WTC11 (cell line): ENCODE data around the gene EEF1E1. TPM values are rescaled to one million over a fixed set of nuclear protein-coding genes. Genes with fewer than 3 reads are reported as not detected.

ENCODE experiments used
- ATAC-seq: fragments of 200-7000 bp; cut with Tn5 transposase; 2 replicates; pipeline ENCODE4 v1.10.0; 2021; ENCODE audit warnings: mild to moderate bottlenecking, moderate library complexity
- CTCF ChIA-PET: fragments of 300-600 bp; sonication (Branson Sonifier 250); formaldehyde crosslinking; loops from one replicate; lab custom pipeline; 2021; ENCODE audit warnings: antibody characterized with exemption; lab: Charles Lee
- POLR2A ChIA-PET: fragments of 350-600 bp; sonication (Branson Sonifier 250); formaldehyde crosslinking; loops from one replicate; lab custom pipeline; 2021; ENCODE audit warnings: antibody characterized with exemption; lab: Charles Lee
- DNase-seq: peaks from one replicate; pipeline ENCODE4 v3.0.0; 2021; ENCODE audit warnings: low spot score
- H3K27ac Mint-ChIP-seq: 2 replicates; pipeline ENCODE4 v1.8.0; 2021; ENCODE audit warnings: mixed read lengths
- H3K27me3 Mint-ChIP-seq: 2 replicates; pipeline ENCODE4 v1.8.0; 2021; ENCODE audit warnings: low read depth, mild to moderate bottlenecking, moderate library complexity, mixed read lengths
- H3K36me3 Mint-ChIP-seq: 2 replicates; pipeline ENCODE4 v1.8.0; 2021; ENCODE audit warnings: mixed read lengths
- H3K4me1 Mint-ChIP-seq: 2 replicates; pipeline ENCODE4 v1.8.0; 2022; ENCODE audit warnings: mixed read lengths
- H3K4me3 Mint-ChIP-seq: 2 replicates; pipeline ENCODE4 v1.8.0; 2021; ENCODE audit warnings: mild to moderate bottlenecking, moderate library complexity, mixed read lengths
- H3K9me3 Mint-ChIP-seq: 2 replicates; pipeline ENCODE4 v1.8.0; 2021; ENCODE audit warnings: mixed read lengths
- AR ChIP-seq: fragments of 250-450 bp; sonication (Bioruptor Pico); IDR thresholded peaks from 2 replicates; pipeline ENCODE4 v1.9.0; 2021; ENCODE audit warnings: mild to moderate bottlenecking
- ARID4B ChIP-seq: sonication (generic); formaldehyde crosslinking; IDR thresholded peaks from 2 replicates; pipeline ENCODE4 v1.8.0; 2023; ENCODE audit warnings: missing genetic modification reagents, mild to moderate bottlenecking, borderline replicate concordance
- E2F4 ChIP-seq: sonication (generic); formaldehyde crosslinking; IDR thresholded peaks from 2 replicates; pipeline ENCODE4 v1.8.1; 2022; ENCODE audit warnings: low read depth, mild to moderate bottlenecking, moderate library complexity, missing genetic modification reagents, borderline replicate concordance
- GABPB1 ChIP-seq: sonication (generic); formaldehyde crosslinking; IDR thresholded peaks from 2 replicates; pipeline ENCODE4 v1.8.1; 2023; ENCODE audit warnings: mild to moderate bottlenecking, missing genetic modification reagents
- IRF2 ChIP-seq: sonication (generic); formaldehyde crosslinking; IDR thresholded peaks from 2 replicates; pipeline ENCODE4 v1.8.0; 2022; ENCODE audit warnings: low read depth, missing genetic modification reagents, borderline replicate concordance
- JAZF1 ChIP-seq: fragments of 250-450 bp; sonication (Bioruptor Pico); IDR thresholded peaks from 2 replicates; pipeline ENCODE4 v1.9.0; 2021; ENCODE audit warnings: moderate library complexity, mild to moderate bottlenecking, inconsistent platforms
- KAT7 ChIP-seq: sonication (generic); formaldehyde crosslinking; IDR thresholded peaks from 2 replicates; pipeline ENCODE4 v1.8.1; 2023; ENCODE audit warnings: missing genetic modification reagents, mild to moderate bottlenecking, borderline replicate concordance
- NFE2L1 ChIP-seq: sonication (generic); formaldehyde crosslinking; IDR thresholded peaks from 2 replicates; pipeline ENCODE4 v1.8.1; 2023; ENCODE audit warnings: missing genetic modification reagents
- NR3C1 ChIP-seq: sonication (generic); formaldehyde crosslinking; conservative IDR thresholded peaks from 2 replicates; pipeline ENCODE4 v1.8.1; 2023; ENCODE audit warnings: low read depth, mild to moderate bottlenecking, missing genetic modification reagents
- RELA ChIP-seq: sonication (generic); formaldehyde crosslinking; IDR thresholded peaks from 2 replicates; pipeline ENCODE4 v1.8.1; 2022; ENCODE audit warnings: missing genetic modification reagents, mild to moderate bottlenecking, borderline replicate concordance
- ZBTB21 ChIP-seq: sonication (generic); formaldehyde crosslinking; IDR thresholded peaks from 2 replicates; pipeline ENCODE4 v1.8.1; 2023; ENCODE audit warnings: mild to moderate bottlenecking, missing genetic modification reagents, borderline replicate concordance
- ZNF232 ChIP-seq: sonication (generic); formaldehyde crosslinking; IDR thresholded peaks from 2 replicates; pipeline ENCODE4 v1.8.0; 2022; ENCODE audit warnings: mild to moderate bottlenecking, missing genetic modification reagents
- ZNF423 ChIP-seq: fragments of 250-450 bp; sonication (Bioruptor Pico); IDR thresholded peaks from 2 replicates; pipeline ENCODE4 v2.1.2; 2022; ENCODE audit warnings: mild to moderate bottlenecking, moderate library complexity
- ZNF532 ChIP-seq: fragments of 250-450 bp; sonication (Bioruptor Pico); IDR thresholded peaks from 2 replicates; pipeline ENCODE4 v1.9.0; 2021; ENCODE audit warnings: mild to moderate bottlenecking, borderline replicate concordance
- total RNA-seq: library from RNA; stranded (reverse); gene quantifications from 3 replicates; pipeline ENCODE4 v1.2.3, GENCODE V29; 2021

Gene EEF1E1
- total RNA-seq, 1 experiment from 2014 or later = 89.2 TPM

DNA sequence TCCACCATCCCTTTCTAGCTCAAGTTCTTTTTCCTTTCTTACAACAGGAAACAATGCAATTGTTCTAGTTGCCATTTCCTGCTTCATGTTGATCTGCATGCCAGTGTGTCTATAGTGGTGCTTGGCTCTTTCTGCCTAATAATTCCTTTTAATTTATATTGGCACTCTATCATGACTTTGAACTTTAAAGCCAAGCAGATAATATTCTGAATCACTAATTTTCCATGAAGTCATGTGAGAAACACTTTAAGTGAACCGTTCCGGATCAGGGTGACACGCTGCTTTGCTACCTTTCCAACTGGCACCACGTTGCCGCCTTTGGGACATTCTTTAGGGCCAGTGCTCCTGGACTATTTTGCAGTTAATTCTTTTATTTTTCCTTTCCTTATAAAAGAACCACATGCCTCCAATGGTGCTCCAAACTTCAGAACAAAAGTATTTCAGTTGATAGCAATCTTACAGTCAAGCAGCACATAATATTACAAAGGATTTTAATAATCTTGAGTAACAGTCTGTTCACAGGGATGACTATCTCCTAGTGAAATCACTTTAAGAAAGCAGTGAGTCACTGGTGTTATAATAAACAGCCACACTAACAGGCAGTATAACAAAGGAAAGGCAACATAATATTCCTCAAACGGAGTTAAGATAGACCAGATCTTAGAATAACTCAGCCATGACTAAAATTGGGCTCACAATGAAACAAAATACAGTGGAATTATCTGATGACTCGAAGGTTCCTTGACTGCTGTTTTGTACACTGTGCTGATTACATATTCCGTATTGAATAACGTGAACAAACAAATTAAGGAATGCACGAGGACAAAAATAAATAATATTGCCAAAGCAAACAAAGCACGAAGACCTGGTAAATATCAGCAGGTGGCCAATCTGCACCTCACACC, 19.1 kb downstream of the EEF1E1 start:
- H3K9me3 Mint-ChIP-seq = peaks cover 7% of the 10 kb centered on the region
- no peak for DNase-seq
- peaks cover 58% of the 10 kb centered on the region for H3K36me3 Mint-ChIP-seq
- POLR2A ChIA-PET = no interaction called here
- CTCF ChIA-PET = no interaction called here
- peak overlapping the region; percentile 61 for H3K27ac Mint-ChIP-seq
- H3K4me1 Mint-ChIP-seq = peaks cover 25% of the 10 kb centered on the region
- ATAC-seq = no peak
- no peak overlapping the region for H3K4me3 Mint-ChIP-seq
- H3K27me3 Mint-ChIP-seq = no peaks in the 10 kb centered on the region
- no peak for TF ChIP-seq ARID4B (CRISPR knock-in tag)
- no peak for TF ChIP-seq JAZF1 (CRISPR knock-in tag)
- no peak for TF ChIP-seq RELA (CRISPR knock-in tag)
- TF ChIP-seq NR3C1 (CRISPR knock-in tag) = no peak
- no peak for TF ChIP-seq ZNF232 (CRISPR knock-in tag)
- TF ChIP-seq ZNF423 = no peak
- TF ChIP-seq ZNF532 (CRISPR knock-in tag) = no peak

DNA sequence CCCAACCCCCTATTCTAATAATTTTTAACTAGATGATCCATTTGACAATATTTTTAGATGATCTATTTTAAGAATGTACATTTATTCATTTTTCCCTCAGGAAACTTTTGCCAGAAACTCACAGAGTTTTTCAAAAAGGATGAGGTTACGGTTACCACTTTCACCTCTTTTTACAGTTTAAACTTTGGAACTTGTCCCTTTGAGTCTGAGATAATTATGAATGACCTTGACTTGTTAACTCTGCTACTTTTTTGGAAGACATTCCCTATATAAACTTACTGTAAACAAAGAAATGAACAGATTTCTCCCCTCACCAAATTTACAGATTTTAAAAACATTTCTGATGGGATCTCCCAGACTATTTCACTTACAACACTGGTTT, 19.8 kb downstream of the EEF1E1 start:
- Mint-ChIP-seq H3K36me3 (peaks cover 57% of the 10 kb centered on the region), H3K27ac (peak overlapping the region; percentile 61; the same call in 1 of the 2 replicates), H3K4me3 (no peak overlapping the region), H3K27me3 (no peaks in the 10 kb centered on the region), H3K9me3 (peaks cover 1% of the 10 kb centered on the region), H3K4me1 (peaks cover 21% of the 10 kb centered on the region)
- ChIA-PET POLR2A (no interaction called here), CTCF (no interaction called here)
- TF ChIP-seq E2F4 (CRISPR knock-in tag) (no peak), JAZF1 (CRISPR knock-in tag) (no peak), NFE2L1 (no peak), AR (no peak), IRF2 (no peak), KAT7 (CRISPR knock-in tag) (no peak), GABPB1 (CRISPR knock-in tag) (no peak), ZBTB21 (CRISPR knock-in tag) (no peak)
- TF ChIP-seq, all 79 proteins: peak for 0
- DNase-seq (no peak), ATAC-seq (no peak)
